ENCODE data around the gene HRAS.

- no peak for TF ChIP-seq POLR2A (IDR thresholded peaks at IDR 0.05; ENCODE audit: low read depth, low read length)
- no peak for TF ChIP-seq POLR2AphosphoS5 (IDR thresholded peaks at IDR 0.05; ENCODE audit: low read depth, low read length)
These were observed 35.9 kb downstream of the HRAS start for GRCh38 chr11:499201-500076.
